HG03558 (cell line): ENCODE data around the gene TMEM35A.
A peak's percentile ranks its signal among the peaks of the same experiment; 100 is the strongest.
"Not testable (repeated sequence)": the region's sequence is repeated elsewhere in the genome, so short reads cannot be mapped to it uniquely, and the experiment has no call there.

Experiments used
- ATAC-seq: cut with Tn5 transposase; IDR thresholded peaks from one replicate; pipeline ENCODE4 v1.9.1; 2021; ENCODE audit warnings: moderate number of reproducible peaks; ENCODE audit not compliant: unreplicated experiment; ENCODE audit errors: extremely low read depth

The TMEM35A gene, protein sequence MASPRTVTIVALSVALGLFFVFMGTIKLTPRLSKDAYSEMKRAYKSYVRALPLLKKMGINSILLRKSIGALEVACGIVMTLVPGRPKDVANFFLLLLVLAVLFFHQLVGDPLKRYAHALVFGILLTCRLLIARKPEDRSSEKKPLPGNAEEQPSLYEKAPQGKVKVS

DNA sequence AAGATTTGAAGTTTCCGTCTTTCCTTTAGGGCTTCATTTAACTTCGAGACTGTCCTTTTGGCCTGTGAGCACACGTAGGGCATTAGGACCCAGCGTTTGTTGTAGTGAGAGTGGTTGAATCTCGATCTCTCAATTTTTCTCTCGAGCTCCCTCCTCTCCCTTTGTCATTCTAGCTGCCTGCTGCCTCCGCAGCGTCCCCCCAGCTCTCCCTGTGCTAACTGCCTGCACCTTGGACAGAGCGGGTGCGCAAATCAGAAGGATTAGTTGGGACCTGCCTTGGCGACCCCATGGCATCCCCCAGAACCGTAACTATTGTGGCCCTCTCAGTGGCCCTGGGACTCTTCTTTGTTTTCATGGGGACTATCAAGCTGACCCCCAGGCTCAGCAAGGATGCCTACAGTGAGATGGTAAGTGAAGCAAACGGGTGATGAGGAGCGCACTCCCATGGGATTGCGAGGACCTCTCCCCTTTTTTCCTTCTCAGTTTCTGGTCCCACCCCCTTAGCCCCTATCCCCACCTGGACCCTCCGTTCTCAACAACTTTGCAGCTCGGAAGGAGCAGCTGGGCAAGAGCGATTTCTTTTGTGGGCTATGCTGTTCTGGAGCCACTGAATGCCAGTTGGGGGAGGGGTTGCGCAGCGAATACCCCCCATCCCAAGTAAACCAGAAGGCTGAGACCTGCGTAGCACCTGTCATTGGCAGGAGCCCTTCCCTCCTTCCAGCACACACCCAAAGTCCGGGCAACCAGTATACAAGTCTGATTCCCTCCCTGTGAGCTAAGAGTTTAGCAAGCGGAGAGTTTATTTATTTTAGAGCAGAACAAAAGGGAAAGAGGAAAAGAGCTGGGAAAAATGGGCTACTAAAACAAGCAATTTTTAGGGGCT, at the start of gene TMEM35A:
TMEM35A (plus strand) TSS at position 164 of the 883 bp plus-strand sequence; CDS start at position 288, 124 bp downstream.
- no peak for ATAC-seq

DNA sequence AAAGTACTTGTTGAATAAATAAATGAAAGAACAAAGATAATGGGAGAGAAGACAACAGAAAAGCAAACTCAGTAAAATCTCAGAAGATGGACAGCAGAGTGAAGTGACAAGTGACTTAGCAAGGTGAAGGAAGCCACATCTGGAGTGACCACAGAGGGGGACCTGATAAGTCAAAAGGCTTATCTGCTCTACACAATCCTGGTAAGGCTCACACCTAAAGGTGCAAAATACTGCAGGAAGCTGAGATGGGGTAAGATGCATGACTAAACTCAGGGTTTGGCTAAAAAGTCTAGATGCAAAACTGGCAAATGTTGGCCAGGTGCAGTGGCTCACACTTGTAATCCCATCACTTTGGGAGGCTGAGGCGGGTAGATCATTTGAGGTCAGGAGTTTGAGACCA, 49.0 kb upstream of the TMEM35A start:
- no peak for ATAC-seq

DNA sequence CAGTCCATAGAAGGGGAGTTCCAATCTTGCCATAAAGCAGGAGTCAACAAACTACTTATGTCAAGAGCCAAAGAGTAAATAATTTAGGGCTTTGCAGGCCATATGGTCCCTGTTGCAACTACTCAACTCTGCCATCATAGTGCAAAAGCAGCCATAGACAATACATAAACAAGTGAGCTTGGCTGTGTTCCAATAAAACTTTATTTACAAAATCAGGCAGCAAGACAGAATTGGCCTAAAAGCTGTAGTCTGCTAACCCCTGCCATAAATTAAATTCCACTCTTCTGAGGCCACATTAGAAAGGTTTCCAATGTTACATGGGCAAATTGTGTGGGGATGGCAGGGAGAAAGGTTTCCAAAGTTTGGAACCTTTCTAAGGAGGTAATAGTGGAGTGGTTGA, 41.4 kb upstream of the TMEM35A start:
- no peak for ATAC-seq

DNA sequence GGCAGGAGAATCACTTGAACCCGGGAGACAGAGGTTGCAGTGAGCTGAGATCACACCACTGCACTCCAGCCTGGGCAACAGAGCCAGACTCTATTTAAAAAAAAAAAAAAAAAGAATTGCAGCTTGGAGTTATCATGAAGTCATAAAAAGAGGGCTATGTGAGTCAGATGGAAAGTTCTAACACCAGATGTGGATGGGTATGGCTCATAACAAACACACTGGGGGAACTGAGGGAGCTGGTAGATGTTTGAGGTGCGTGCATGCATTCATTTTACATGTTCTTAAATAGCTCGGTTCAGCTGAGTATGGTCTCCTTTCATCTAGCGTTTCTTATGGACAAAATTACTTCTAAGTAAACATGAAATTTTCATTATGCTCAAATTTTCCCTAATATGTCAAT, 38.5 kb upstream of the TMEM35A start:
- ATAC-seq: no peak

DNA sequence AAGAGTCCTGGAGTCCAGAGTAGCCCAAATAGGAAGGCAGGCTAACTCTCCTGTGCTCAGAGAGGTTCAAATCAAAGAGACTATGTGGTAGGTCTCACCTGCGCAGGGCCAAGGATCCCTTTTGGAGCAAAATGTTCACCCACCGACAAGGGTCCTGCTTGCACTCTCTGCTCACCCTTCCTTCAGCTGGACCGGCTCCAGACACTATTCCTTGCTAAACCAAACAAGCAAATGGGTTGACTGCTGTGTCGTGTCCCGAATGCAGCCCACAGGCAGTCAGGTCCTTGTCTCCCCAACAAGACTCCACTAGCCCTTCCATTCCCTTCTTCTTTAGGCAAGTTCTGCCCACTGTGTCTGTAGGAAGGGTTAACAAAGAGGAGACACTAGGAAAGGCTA, 27.5 kb upstream of the TMEM35A start:
- no peak for ATAC-seq

DNA sequence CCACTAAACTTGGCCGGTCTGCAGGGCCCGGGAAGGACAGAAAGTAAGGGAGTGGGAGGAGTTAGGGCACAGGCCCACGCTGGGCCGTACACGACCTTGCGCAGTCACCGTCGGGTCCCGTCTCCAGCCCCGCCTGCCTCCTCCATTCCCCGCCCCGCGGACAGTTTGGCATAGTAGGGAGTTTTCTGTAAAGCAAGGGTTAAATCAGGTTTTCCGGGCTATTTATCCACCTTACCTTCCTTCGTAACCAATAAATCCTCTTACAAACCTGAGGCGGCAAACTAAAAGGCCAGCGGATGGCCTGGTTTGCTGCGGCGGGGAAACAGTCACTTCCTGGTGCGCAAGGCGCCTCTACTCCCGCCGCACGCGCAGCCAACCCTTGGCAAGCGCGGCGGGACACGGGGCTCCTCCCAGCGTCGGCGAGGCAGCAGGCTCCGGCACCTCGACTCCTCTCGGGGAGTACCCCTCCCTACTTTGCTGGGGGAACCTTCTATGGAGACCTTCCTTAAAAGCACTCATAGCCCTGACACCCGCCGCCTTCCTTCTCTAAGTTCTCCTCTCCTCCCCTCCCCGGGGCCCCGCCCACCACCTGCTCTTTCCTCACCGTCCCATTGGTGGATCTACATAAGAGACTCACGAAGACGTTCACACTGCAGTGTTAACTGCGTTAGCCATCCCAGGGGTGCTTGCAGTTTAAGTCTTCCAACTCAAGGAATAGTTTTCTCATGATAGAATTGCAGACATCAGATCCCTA, 27.0 kb upstream of the TMEM35A start, which contains the start of gene TRMT2B:
TRMT2B (minus strand) TSS at position 563 of the 754 bp plus-strand sequence. CDS start 9,822 bp downstream, outside the sequence.
- peak; percentile 71 for ATAC-seq

DNA sequence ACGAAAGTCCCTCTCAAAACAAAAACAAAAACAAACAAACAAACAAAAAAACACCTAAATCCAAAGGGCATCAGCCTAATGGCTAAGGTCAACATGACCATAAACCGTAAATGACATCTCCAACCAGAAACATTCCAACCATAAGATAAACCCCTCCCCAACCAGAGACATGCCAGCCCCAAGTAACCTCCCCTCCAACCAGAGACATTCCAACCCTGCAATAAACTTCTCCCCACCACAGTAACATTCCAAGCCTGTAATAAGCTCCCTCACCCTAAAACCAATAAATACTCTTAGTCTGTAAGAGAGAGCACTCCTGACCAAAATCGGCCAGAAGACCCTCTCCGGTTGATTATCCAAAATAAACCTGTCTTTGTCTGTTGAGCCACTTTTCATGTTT, 22.1 kb upstream of the TMEM35A start:
- not testable (repeated sequence) for ATAC-seq

DNA sequence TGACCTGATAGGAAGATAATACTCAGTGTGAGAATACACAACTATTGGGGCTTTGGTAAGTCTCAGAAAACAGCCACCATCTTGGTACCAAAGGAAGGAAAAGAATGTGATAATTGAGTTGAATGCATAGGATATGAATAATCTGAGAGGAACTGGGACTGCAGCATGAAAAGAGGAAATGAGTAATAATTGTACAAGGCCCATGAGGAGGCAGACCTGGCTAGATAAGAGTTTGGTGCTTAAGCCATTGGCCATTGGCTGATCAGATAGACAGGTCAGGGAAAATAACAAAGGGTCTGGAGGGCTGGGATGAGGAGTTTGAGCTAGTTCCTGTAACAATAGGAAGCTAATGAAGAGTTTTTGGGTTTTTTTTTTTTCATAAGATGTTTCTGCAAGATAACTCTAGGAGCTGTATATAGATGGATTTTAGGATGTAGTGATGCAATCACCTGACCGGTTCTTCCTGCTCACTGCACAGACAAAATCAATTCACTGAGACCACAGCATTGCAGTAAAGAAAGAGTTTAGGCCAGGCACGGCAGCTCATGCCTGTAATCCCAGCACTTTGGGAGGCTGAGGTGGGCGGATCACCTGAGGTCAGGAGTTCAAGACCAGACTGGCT, 21.5 kb upstream of the TMEM35A start:
- ATAC-seq: peak; percentile 56

DNA sequence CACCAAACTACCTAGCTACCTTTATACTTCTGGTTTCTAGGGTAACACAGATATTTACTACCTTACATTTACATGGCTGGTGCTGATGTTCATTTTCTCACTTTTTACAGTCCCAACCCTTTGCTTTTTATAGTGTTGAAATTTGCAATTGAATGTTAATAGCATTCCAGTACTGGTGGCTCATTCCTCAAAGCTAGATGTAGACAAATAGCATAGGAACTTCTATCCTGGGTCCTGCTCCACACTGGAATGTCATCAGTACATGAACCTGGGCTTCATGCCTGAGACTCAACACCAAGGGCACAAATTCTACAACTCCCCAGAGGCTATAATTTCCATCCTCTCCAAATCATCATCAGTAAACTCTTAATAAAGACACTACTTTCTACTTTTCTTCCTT, 16.5 kb upstream of the TMEM35A start:
- ATAC-seq: no peak

DNA sequence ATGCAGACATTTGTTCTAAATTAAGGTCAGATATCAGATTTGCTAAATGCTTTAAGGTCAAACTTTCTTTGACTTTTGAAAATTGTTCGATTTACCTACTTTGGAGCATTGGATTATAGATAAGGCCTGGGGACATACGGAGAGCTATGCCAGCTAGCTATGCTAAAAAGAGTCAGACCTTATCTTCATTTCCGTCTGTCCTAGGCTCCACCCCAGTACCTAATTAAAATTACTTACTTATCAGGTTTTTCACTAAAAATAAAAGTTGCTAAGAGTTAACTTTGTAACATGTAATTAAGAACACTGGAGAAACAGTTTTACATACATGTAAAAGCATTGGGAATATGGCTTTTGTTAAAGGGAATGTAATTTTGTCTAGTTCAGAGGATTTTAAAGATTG, 7.1 kb upstream of the TMEM35A start:
- ATAC-seq: no peak

DNA sequence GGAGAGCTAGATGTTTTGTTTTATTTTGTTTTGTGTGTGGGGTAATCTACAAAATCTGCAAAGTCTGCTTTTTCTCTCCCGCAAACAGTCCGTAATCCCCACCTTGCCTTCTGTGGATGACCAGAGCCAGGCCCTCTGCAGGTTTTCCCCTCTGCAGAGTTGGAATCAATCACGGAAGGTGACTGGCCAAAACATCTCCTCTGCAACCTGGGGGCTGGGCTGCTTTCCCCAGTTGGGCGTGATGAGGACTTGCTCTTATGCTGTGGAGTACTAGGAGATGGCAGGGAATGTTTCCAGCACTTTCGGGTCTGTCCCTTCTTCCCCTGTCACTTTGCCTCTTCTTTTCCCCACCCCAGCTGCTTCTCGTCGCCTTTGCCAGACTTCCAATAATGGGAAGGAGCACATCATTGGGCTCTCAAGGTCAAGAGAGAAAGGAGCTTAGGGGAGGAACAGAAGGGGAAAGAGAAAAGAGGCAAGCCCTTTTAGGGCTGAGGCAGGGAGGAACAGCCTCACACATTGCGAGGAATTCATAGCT, 1.1 kb downstream of the TMEM35A start:
- no peak for ATAC-seq

DNA sequence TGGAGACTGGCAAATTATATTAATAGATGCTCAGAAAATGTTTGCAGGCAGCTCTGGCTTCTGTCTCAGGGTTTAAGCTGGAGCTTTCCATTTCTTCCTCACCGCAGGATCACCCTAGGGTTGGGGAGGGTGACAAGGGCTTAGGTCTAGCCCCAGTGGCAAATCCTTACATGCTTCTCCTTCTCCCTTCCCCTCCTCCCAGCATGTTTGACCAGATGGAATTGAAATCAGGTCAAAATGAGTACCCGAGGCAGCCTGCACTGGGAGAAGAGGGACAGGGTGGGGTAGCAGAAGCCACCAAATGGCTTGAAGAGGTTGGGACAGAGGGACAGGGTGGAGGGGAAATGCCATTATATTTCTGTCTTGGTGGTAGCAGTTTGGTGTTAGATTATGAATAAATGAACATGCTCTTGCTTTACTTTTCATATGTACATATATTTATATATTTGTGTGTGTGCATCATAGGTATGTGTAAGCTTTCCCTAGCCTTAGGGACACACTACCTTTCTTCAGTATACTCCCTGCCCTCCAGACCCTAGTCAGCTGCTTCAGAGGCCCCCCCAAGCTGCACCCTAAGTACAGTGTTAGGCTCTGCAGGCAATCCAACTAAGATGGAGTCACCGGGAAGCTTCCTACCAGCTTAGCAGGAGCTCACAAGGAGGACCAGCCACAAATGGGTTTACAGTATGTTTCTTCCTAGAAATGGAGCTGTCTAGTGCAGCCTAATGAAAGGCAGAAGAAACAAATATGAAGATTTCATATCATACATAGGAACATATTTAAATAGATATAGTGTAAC, 1.8 kb downstream of the TMEM35A start:
- no peak for ATAC-seq

DNA sequence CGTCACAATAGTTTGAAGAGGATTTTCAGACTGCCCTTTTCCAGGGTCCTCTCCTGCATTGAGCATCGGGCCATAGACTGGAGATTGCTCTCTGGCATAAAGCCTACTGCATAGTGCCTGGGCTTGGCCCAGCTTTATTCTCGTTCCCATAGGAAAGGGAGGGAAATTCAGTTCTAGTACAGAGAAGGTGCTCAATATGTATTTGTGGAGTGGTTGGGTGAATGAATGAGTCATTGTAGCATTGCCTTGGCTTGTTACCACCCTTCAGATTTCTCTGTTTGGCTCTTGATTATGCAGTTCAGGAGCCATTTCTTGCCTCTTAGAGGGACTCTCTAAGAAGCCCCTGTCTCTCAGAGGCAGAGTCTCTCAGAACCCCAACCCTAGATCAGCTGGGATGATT, 2.6 kb downstream of the TMEM35A start:
- ATAC-seq: no peak

DNA sequence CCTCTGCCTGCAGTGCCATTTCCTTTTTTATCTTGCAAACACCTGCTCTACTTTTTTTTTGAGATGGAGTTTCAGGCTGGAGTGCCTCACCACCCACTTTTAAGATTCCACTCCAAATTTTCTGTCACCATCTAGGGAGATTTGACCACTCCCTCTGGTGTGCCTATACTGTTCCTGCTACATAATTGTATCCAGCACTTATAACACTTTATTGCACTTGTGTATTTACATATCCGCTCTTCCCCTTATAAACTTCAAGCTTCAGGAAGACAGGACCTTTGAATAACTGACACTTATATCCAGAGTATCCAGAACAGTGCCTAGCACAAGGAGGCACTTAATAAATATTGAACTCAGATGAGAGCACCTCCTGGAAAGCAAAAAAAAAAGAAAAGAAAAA, 13.1 kb downstream of the TMEM35A start:
- no peak for ATAC-seq

DNA sequence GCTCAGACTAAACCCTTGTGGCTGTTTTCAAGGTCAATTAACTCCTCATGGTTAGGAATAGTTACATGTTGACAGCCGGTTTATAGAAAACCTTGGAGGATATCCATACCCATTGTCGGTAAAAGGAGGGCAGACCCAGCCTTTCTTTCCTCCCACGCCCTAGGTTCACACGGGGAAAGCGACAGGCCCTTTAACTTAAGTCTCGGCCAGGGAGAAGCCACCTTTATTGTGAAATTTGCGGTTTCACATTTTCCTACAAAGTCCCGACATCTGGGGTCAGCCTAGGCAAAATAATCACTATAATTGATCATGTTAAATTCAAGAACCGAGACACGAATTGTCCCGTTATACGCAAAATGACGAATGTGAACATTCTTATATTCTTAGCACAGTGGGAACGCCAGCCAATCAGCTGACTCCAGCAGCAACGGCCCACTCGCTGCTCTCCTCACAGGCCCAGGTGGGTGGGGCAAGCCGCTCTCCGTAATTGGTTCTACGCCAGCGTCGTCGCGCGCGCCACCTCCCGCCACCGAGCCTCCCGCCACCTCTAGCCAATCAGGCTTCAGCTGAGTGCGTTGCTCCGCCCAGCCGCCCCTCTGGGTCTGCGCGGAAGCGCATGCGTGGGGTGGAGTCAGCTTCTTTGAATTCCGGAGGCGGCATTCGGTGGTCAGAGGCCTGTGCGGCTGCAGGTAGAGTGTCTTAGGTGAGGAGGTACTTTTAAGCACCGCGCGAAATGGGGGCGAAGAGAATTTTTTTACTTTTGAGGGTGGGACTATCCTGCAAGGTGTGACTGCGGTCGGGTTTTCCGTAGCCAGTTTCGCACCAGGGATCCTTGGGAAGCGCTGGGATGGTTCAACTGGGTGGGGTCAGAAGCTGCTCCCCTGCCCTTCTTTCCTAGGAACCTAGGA, 19.1 kb downstream of the TMEM35A start, which contains the start of gene CENPI:
CENPI (plus strand) TSS at position 659 of the 908 bp plus-strand sequence. CDS start 2,867 bp downstream, outside the sequence.
- peak; percentile 92 for ATAC-seq

DNA sequence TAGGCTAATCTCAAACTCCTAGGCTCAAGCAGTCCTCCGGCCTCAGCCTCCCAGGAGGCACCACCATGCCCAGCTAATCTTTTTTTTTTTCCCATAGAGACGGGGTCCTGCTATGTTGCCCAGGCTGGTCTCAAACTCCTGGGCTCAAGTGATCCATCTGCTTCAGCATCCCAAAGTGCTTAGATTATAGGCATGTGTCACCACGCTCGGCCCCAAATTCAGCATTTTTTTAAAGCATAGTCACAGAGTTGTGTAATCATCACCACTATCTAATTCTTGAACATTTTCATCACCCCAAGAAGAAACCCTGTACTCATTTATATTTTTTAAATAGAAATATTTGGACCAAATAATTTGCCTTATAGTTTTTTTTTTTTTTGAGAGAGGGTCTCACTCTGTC, 29.6 kb downstream of the TMEM35A start:
- no peak for ATAC-seq

DNA sequence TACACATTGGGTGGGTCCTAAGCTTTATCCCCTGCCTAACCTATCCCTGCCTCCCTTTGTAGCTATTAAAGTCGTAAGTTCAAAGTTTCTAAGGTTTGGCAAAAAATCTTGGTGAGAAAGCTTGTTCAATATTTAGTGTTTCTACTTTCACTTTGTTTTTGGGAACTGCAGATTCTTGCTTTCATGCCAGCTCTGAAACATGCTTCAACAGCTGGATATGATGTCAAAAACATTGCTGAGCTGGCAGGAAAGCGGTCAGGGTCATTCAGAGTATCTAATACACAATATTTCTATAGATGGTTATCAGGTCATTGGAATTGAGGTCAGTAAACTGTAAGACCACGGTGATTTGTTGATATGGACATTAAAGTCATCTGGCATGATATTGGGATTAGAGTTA, 39.0 kb downstream of the TMEM35A start:
- ATAC-seq: no peak

DNA sequence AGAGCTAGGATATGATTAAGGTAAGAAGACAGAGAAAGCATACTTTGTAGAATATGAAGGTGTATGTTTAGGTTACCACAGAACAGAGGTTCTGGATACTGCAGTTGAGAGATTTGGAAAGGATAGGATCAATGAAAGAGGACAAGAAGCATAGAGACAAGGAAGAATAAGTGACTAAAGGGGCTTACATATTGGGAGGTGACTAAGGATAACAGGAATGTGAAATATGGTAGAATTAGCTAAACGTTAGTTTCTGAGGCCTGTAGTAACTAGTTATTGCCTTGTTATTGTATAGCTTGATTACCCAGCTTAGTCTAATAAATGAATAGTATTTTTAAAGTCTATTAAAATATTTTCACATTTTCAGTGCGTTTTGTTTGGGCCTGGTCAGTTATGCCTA, 57.6 kb downstream of the TMEM35A start:
- ATAC-seq: no peak
